Neural progenitor cell (in vitro differentiated cells): ENCODE results near the gene GNG3. TPM values are rescaled to one million over a fixed set of nuclear protein-coding genes. Genes with fewer than 3 reads are reported as not detected.

ENCODE experiments used
- DNase-seq: peaks from one replicate; pipeline ENCODE4 v3.0.0-alpha.2; 2016; ENCODE audit warnings: low spot score
- H2AFZ ChIP-seq: fragments of 200-600 bp; sonication (generic); replicated peaks from 2 replicates; pipeline ENCODE4 v1.6.1; 2016; ENCODE audit warnings: antibody characterized with exemption
- H3F3A ChIP-seq: fragments of 200-600 bp; sonication (generic); 2 replicates; pipeline ENCODE4 v1.6.1; 2016; ENCODE audit warnings: antibody characterized with exemption, low read depth
- H3K27ac ChIP-seq: fragments of 200-600 bp; sonication (generic); 2 replicates; pipeline ENCODE4 v1.5.1; 2016; ENCODE audit warnings: mild to moderate bottlenecking
- H3K27me3 ChIP-seq: fragments of 200-600 bp; sonication (generic); 2 replicates; pipeline ENCODE4 v1.6.1; 2016; ENCODE audit warnings: mild to moderate bottlenecking, moderate library complexity
- H3K36me3 ChIP-seq: fragments of 200-600 bp; sonication (generic); 2 replicates; pipeline ENCODE4 v1.5.1; 2016
- H3K4me1 ChIP-seq: fragments of 200-600 bp; sonication (generic); 2 replicates; pipeline ENCODE4 v1.6.1; 2016; ENCODE audit warnings: mixed run types
- H3K4me2 ChIP-seq: fragments of 200-600 bp; sonication (generic); 2 replicates; pipeline ENCODE4 v1.6.1; 2016
- H3K4me3 ChIP-seq: fragments of 200-600 bp; sonication (generic); 2 replicates; pipeline ENCODE4 v1.5.1; 2016
- H3K79me2 ChIP-seq: fragments of 200-600 bp; sonication (generic); 2 replicates; pipeline ENCODE4 v1.6.1; 2016; ENCODE audit warnings: low read depth
- H3K9ac ChIP-seq: fragments of 200-600 bp; sonication (generic); 2 replicates; pipeline ENCODE4 v1.6.1; 2016
- H3K9me3 ChIP-seq: fragments of 200-600 bp; sonication (generic); 2 replicates; pipeline ENCODE4 v1.5.1; 2016; ENCODE audit warnings: low read depth
- H4K20me1 ChIP-seq: fragments of 200-600 bp; sonication (generic); 2 replicates; pipeline ENCODE4 v1.6.1; 2016; ENCODE audit warnings: low read depth
- H3K27ac Mint-ChIP-seq: 3 replicates; pipeline ENCODE4 v1.8.0; 2021; ENCODE audit warnings: mixed read lengths
- H3K27me3 Mint-ChIP-seq: 2 replicates; pipeline ENCODE4 v1.8.0; 2022; ENCODE audit warnings: low read depth, mild to moderate bottlenecking, inconsistent platforms, moderate library complexity, mixed read lengths; ENCODE audit not compliant: insufficient read depth
- H3K36me3 Mint-ChIP-seq: 3 replicates; pipeline ENCODE4 v1.8.0; 2021; ENCODE audit warnings: mixed read lengths
- H3K4me1 Mint-ChIP-seq: 3 replicates; pipeline ENCODE4 v1.8.0; 2021; ENCODE audit warnings: mixed read lengths
- H3K4me3 Mint-ChIP-seq: 3 replicates; pipeline ENCODE4 v1.8.0; 2021; ENCODE audit warnings: mild to moderate bottlenecking, moderate library complexity, mixed read lengths
- H3K9me3 Mint-ChIP-seq: 3 replicates; pipeline ENCODE4 v1.8.0; 2020; ENCODE audit warnings: mixed read lengths
- EZH2 ChIP-seq: fragments of 200-600 bp; sonication (generic); IDR thresholded peaks from 2 replicates; pipeline ENCODE4 v1.6.1; 2017; ENCODE audit warnings: antibody characterized with exemption, mild to moderate bottlenecking, moderate library complexity
- EZH2phosphoT487 ChIP-seq: fragments of 200-600 bp; sonication (generic); IDR thresholded peaks from 2 replicates; pipeline ENCODE4 v1.6.1; 2017; ENCODE audit warnings: antibody characterized with exemption
- total RNA-seq: library from RNA; depleted of rRNA; stranded (reverse); fragments of >200 nt; gene quantifications from 2 replicates; pipeline ENCODE4 v1.2.3, GENCODE V29; 2015; ENCODE audit warnings: low replicate concordance
- TF ChIP-seq, protein P1 (sequence below): fragments of 200-600 bp; sonication (generic); IDR thresholded peaks from 2 replicates; pipeline ENCODE4 v1.5.1; 2017; ENCODE audit warnings: antibody characterized with exemption, mild to moderate bottlenecking

GNG3 gene
- total RNA-seq, 1 donor from 2014 or later: not detected

DNA sequence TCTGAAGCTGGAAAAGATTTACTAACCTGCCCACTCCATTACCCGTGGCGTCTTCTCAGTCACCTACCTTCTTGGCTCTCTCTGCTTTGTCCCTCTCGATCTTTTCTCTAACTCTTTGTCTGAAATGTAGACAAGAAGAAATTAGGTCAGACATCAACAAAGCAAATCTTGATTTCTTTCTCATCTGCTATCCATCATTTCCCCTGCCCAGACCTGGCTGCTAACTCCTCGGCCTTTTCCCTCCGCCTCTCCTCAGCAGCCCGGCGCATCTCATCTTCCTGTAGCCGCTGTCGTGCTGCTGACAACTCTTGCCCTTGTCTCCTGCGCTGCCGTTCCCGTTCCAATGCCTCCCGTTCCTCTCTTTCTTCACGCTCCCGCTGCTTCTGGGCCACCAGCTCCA, 29.8 kb upstream of the GNG3 start:
- Mint-ChIP-seq H3K36me3 (peaks cover 19% of the 10 kb centered on the region), H3K27me3 (peaks cover 2% of the 10 kb centered on the region), H3K9me3 (no peaks in the 10 kb centered on the region), H3K4me1 (peaks cover 30% of the 10 kb centered on the region), H3K27ac (peak overlapping the region; percentile 6), H3K4me3 (peak overlapping the region; percentile 93)
- H3K27ac ChIP-seq: no peak overlapping the region
- H4K20me1 ChIP-seq: peaks cover 8% of the 10 kb centered on the region
- DNase-seq: no peak
- no peaks in the 10 kb centered on the region for H3K36me3 ChIP-seq
- peaks cover 28% of the 10 kb centered on the region for H3K79me2 ChIP-seq
- H3K4me3 ChIP-seq: peak overlapping the region; percentile 85
- TF ChIP-seq, protein P1, sequence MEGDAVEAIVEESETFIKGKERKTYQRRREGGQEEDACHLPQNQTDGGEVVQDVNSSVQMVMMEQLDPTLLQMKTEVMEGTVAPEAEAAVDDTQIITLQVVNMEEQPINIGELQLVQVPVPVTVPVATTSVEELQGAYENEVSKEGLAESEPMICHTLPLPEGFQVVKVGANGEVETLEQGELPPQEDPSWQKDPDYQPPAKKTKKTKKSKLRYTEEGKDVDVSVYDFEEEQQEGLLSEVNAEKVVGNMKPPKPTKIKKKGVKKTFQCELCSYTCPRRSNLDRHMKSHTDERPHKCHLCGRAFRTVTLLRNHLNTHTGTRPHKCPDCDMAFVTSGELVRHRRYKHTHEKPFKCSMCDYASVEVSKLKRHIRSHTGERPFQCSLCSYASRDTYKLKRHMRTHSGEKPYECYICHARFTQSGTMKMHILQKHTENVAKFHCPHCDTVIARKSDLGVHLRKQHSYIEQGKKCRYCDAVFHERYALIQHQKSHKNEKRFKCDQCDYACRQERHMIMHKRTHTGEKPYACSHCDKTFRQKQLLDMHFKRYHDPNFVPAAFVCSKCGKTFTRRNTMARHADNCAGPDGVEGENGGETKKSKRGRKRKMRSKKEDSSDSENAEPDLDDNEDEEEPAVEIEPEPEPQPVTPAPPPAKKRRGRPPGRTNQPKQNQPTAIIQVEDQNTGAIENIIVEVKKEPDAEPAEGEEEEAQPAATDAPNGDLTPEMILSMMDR: no peak
- H2AFZ ChIP-seq: no peak overlapping the region
- H3K27me3 ChIP-seq: no peaks in the 10 kb centered on the region
- H3K9me3 ChIP-seq: no peaks in the 10 kb centered on the region
- peak overlapping the region; percentile 96 for H3K4me2 ChIP-seq
- peaks cover 7% of the 10 kb centered on the region for H3K4me1 ChIP-seq
- no peak overlapping the region for H3K9ac ChIP-seq
- peaks cover 53% of the 10 kb centered on the region for H3F3A ChIP-seq

- Histone ChIP-seq H3K36me3 (no peaks in the 10 kb centered on the region), H3K9me3 (no peaks in the 10 kb centered on the region), H4K20me1 (peaks cover 8% of the 10 kb centered on the region), H3K27ac (no peak overlapping the region), H3K4me2 (peak overlapping the region; percentile 96), H3K4me3 (peak overlapping the region; percentile 85), H3K4me1 (peaks cover 7% of the 10 kb centered on the region), H3K9ac (peak overlapping the region; percentile 88), H3K79me2 (peaks cover 21% of the 10 kb centered on the region), H2AFZ (no peak overlapping the region), H3K27me3 (no peaks in the 10 kb centered on the region), H3F3A (peaks cover 46% of the 10 kb centered on the region)
- peak; percentile 25 for DNase-seq
- peak overlapping the region; percentile 93 for H3K4me3 Mint-ChIP-seq
- H3K27ac Mint-ChIP-seq: no peak overlapping the region
- no peaks in the 10 kb centered on the region for H3K9me3 Mint-ChIP-seq
- H3K4me1 Mint-ChIP-seq: peaks cover 27% of the 10 kb centered on the region
- TF ChIP-seq EZH2: no peak
- TF ChIP-seq, protein P1: no peak
- no peak for TF ChIP-seq EZH2phosphoT487
- peaks cover 19% of the 10 kb centered on the region for H3K36me3 Mint-ChIP-seq
- H3K27me3 Mint-ChIP-seq: peaks cover 2% of the 10 kb centered on the region
Measured at GRCh38 chr11:62678433-62678769, 29.1 kb upstream of the GNG3 start.

DNA sequence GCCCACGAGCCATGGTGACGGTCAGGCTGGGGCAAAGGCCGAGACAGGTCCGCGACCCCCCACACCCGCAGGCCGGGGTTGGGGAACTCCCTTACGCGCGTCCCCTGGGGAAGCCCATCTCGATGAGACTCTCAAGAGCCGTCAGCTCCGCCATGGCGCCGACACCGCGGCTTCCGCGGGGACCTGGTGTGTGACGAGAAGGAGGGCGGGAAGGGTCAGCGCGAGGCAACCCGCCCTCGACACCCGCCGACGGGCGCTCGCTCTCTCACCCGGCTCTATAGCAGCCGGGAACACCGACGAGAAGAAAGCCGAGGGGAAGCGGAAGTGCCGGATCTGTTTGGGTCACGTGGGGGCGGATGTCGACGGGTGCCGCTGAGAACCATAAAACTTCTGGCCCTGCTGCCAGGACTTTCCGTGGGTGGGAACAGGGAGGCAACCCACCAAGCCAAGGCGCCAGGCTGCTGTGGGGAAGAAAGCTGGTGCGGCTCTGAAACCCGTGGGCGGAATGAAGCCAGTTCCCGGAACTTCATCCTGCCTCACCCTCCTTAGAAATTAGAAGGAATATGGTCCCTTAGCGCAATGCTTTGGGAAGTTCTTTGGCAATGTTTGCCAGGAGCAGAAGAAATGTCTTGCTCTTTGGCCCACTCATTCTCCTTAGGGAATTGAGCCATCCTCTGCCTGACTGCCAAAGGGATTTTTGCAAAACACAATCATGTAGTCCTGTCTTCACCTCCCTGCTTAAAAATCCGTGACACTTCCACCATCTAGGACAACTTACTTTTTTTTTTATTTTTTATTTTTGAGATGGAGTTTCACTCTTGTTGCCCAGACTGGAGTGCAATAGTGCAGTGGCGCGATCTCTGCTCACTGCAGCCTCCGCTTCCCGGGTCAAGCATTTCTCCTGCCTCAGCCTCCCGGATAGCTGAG, 28.4 kb upstream of the GNG3 start, which contains the start of gene UBXN1:
Gene UBXN1 (minus strand): TSS at position 304 of the 927 bp plus-strand sequence. CDS start 150 bp downstream, at position 154.
- Mint-ChIP-seq H3K9me3 (no peaks in the 10 kb centered on the region), H3K27me3 (peaks cover 2% of the 10 kb centered on the region), H3K27ac (peak within 1 kb of the TSS; percentile 99), H3K4me3 (peak within 1 kb of the TSS; percentile 93), H3K36me3 (peaks cover 17% of the 10 kb centered on the region), H3K4me1 (peaks cover 27% of the 10 kb centered on the region)
- H3K79me2 ChIP-seq: peaks cover 20% of the 10 kb centered on the region
- no peaks in the 10 kb centered on the region for H3K36me3 ChIP-seq
- no peaks in the 10 kb centered on the region for H3K9me3 ChIP-seq
- H3K4me2 ChIP-seq: peak within 1 kb of the TSS; percentile 96
- H3K4me1 ChIP-seq: peaks cover 7% of the 10 kb centered on the region
- H3K9ac ChIP-seq: peak within 1 kb of the TSS; percentile 88
- peaks cover 8% of the 10 kb centered on the region for H4K20me1 ChIP-seq
- H3K27me3 ChIP-seq: no peaks in the 10 kb centered on the region
- DNase-seq: peak; percentile 85
- peaks cover 44% of the 10 kb centered on the region for H3F3A ChIP-seq
- H3K27ac ChIP-seq: no peak within 1 kb of the TSS
- H2AFZ ChIP-seq: peak within 1 kb of the TSS; percentile 77
- TF ChIP-seq EZH2phosphoT487: no peak
- TF ChIP-seq EZH2: no peak
- peak within 1 kb of the TSS; percentile 85 for H3K4me3 ChIP-seq

- no peak overlapping the region for H3K9ac ChIP-seq
- H3K27me3 ChIP-seq: no peaks in the 10 kb centered on the region
- no peak overlapping the region for H3K27ac ChIP-seq
- H3K9me3 ChIP-seq: no peaks in the 10 kb centered on the region
- no peak overlapping the region for H3K4me2 ChIP-seq
- H3K4me3 ChIP-seq: no peak overlapping the region
- Mint-ChIP-seq H3K27me3 (peaks cover 2% of the 10 kb centered on the region), H3K9me3 (no peaks in the 10 kb centered on the region), H3K4me1 (peaks cover 27% of the 10 kb centered on the region), H3K4me3 (peak overlapping the region; percentile 73), H3K27ac (peak overlapping the region; percentile 95), H3K36me3 (peaks cover 12% of the 10 kb centered on the region)
- peak overlapping the region; percentile 45 for H2AFZ ChIP-seq
- peaks cover 7% of the 10 kb centered on the region for H3K4me1 ChIP-seq
- TF ChIP-seq EZH2 (no peak), EZH2phosphoT487 (no peak)
- TF ChIP-seq, protein P1: peak; percentile 44
- peak; percentile 51 for DNase-seq
- H3K79me2 ChIP-seq: peaks cover 20% of the 10 kb centered on the region
- H4K20me1 ChIP-seq: peaks cover 8% of the 10 kb centered on the region
- H3K36me3 ChIP-seq: no peaks in the 10 kb centered on the region
- peaks cover 34% of the 10 kb centered on the region for H3F3A ChIP-seq
Measured at GRCh38 chr11:62680825-62681240, 26.6 kb upstream of the GNG3 start.
